Liver (tissue), 2 donors: ENCODE measurements around the gene TEKT2.

ENCODE experiments used
- ATF3 ChIP-seq: IDR thresholded peaks from 2 replicates; pipeline ENCODE4 v1.6.1; 2016; ENCODE audit warnings: antibody characterized with exemption
- JUND ChIP-seq, 2 donors: IDR thresholded peaks; 2 replicates each; pipeline ENCODE4 v1.6.1; 2016; ENCODE audit warnings: antibody characterized with exemption in 2 of 2
- donor health status: healthy.

GRCh38 chr1:36068866-36069265 is 15.0 kb upstream of the TEKT2 start:
- TF ChIP-seq ATF3 (no peak), JUND (IDR thresholded peaks at IDR 0.05) (no peak)
